Ishikawa (cell line): ENCODE results near the gene ABHD2.

Source experiments
- CEBPB ChIP-seq: IDR thresholded peaks from 2 replicates; pipeline ENCODE4 v1.6.1; 2012
- CREB1 ChIP-seq: IDR thresholded peaks from 2 replicates; pipeline ENCODE4 v1.6.1; 2012; ENCODE audit warnings: low read depth
- EGR1 ChIP-seq: IDR thresholded peaks from 2 replicates; pipeline ENCODE4 v1.6.1; 2012
- EP300 ChIP-seq: IDR thresholded peaks from 2 replicates; pipeline ENCODE4 v1.6.1; 2012; ENCODE audit warnings: borderline replicate concordance
- FOXM1 ChIP-seq: IDR thresholded peaks from 2 replicates; pipeline ENCODE4 v1.6.1; 2012; ENCODE audit warnings: low read depth, borderline replicate concordance
- NFIC ChIP-seq: IDR thresholded peaks from 2 replicates; pipeline ENCODE4 v1.6.1; 2012
- RAD21 ChIP-seq: IDR thresholded peaks from 2 replicates; pipeline ENCODE4 v1.6.1; 2012; ENCODE audit warnings: low read depth
- TAF1 ChIP-seq: IDR thresholded peaks from 2 replicates; pipeline ENCODE4 v1.6.1; 2012; ENCODE audit warnings: low read depth, mild to moderate bottlenecking
- TCF12 ChIP-seq: IDR thresholded peaks from 2 replicates; pipeline ENCODE4 v1.6.1; 2012; ENCODE audit warnings: low read depth
- TEAD4 ChIP-seq: IDR thresholded peaks from 2 replicates; pipeline ENCODE4 v1.6.1; 2012
- YY1 ChIP-seq: IDR thresholded peaks from 2 replicates; pipeline ENCODE4 v1.6.1; 2012; ENCODE audit warnings: low read depth
- ZBTB7A ChIP-seq: IDR thresholded peaks from 2 replicates; pipeline ENCODE4 v1.6.1; 2012; ENCODE audit warnings: low read depth
- TF ChIP-seq, protein P1 (sequence below): IDR thresholded peaks from 2 replicates; pipeline ENCODE4 v1.6.1; 2012
- TF ChIP-seq, protein P2 (sequence below): IDR thresholded peaks from 2 replicates; pipeline ENCODE4 v1.6.1; 2012
- TF ChIP-seq, protein P3 (sequence below): IDR thresholded peaks from 2 replicates; pipeline ENCODE4 v1.6.1; 2012; ENCODE audit warnings: low read depth, mild to moderate bottlenecking

Gene ABHD2, protein sequence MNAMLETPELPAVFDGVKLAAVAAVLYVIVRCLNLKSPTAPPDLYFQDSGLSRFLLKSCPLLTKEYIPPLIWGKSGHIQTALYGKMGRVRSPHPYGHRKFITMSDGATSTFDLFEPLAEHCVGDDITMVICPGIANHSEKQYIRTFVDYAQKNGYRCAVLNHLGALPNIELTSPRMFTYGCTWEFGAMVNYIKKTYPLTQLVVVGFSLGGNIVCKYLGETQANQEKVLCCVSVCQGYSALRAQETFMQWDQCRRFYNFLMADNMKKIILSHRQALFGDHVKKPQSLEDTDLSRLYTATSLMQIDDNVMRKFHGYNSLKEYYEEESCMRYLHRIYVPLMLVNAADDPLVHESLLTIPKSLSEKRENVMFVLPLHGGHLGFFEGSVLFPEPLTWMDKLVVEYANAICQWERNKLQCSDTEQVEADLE

DNA sequence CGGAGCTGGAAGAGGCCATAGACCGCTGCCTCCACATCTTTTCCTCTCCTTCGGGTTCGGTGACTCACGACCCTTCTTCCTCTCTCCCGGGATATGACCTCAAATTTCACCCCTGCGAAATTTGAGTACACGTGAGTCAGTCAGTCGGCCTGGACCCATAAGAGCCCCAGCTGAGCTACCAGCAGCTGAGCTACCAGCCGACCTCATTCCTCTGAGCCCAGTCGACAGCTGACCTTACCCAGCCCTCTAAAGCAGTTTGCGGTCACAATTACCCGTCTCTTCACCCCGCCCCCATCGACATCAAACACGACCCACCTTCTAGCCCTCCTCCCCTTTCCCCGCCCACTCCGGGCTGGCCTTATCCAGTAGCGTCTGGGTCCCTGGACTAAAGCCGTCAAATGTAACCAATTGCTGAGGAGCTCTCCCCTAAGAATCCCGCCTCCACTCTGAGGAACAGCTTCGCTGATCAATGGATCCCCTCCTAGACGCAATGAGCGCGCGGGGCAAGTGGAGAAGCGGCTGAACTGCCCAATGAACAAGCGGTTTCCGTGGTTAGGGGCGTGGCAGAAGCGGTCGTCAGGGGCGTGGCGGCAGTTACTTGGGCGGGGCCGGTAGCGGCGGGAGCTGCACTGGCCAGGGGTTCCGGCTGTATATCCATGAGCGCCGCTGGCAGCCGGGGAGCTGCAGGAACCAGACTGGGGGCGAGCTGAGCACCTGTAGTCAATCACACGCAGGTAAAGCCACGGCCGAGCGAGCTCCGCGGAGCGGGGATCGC is at the start of gene ABHD2:
ABHD2 (plus strand) TSS at position 627 of the 775 bp plus-strand sequence. CDS start 27,872 bp downstream, outside the sequence.
- TF ChIP-seq, protein P1, sequence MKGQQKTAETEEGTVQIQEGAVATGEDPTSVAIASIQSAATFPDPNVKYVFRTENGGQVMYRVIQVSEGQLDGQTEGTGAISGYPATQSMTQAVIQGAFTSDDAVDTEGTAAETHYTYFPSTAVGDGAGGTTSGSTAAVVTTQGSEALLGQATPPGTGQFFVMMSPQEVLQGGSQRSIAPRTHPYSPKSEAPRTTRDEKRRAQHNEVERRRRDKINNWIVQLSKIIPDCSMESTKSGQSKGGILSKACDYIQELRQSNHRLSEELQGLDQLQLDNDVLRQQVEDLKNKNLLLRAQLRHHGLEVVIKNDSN: no peak; the same call in 1 of the 2 replicates
- TF ChIP-seq, protein P2, sequence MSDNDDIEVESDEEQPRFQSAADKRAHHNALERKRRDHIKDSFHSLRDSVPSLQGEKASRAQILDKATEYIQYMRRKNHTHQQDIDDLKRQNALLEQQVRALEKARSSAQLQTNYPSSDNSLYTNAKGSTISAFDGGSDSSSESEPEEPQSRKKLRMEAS: peak; percentile 62
- 0 out of 2 replicates have a peak, but pooled peaks have one; percentile 4 for TF ChIP-seq ZBTB7A
- TF ChIP-seq YY1: 0 out of 2 replicates have a peak, but pooled peaks have one; percentile 25
- peak; percentile 63; the same call in 1 of the 2 replicates for TF ChIP-seq CREB1
- no peak for TF ChIP-seq RAD21
- TF ChIP-seq, protein P3, sequence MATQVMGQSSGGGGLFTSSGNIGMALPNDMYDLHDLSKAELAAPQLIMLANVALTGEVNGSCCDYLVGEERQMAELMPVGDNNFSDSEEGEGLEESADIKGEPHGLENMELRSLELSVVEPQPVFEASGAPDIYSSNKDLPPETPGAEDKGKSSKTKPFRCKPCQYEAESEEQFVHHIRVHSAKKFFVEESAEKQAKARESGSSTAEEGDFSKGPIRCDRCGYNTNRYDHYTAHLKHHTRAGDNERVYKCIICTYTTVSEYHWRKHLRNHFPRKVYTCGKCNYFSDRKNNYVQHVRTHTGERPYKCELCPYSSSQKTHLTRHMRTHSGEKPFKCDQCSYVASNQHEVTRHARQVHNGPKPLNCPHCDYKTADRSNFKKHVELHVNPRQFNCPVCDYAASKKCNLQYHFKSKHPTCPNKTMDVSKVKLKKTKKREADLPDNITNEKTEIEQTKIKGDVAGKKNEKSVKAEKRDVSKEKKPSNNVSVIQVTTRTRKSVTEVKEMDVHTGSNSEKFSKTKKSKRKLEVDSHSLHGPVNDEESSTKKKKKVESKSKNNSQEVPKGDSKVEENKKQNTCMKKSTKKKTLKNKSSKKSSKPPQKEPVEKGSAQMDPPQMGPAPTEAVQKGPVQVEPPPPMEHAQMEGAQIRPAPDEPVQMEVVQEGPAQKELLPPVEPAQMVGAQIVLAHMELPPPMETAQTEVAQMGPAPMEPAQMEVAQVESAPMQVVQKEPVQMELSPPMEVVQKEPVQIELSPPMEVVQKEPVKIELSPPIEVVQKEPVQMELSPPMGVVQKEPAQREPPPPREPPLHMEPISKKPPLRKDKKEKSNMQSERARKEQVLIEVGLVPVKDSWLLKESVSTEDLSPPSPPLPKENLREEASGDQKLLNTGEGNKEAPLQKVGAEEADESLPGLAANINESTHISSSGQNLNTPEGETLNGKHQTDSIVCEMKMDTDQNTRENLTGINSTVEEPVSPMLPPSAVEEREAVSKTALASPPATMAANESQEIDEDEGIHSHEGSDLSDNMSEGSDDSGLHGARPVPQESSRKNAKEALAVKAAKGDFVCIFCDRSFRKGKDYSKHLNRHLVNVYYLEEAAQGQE: no peak
- TF ChIP-seq TCF12: peak; percentile 13; the same call in 1 of the 2 replicates
- TF ChIP-seq EP300: no peak
- TF ChIP-seq TAF1: peak; percentile 56; the same call in 1 of the 2 replicates
- TF ChIP-seq TEAD4: peak; percentile 22; the same call in 1 of the 2 replicates

DNA sequence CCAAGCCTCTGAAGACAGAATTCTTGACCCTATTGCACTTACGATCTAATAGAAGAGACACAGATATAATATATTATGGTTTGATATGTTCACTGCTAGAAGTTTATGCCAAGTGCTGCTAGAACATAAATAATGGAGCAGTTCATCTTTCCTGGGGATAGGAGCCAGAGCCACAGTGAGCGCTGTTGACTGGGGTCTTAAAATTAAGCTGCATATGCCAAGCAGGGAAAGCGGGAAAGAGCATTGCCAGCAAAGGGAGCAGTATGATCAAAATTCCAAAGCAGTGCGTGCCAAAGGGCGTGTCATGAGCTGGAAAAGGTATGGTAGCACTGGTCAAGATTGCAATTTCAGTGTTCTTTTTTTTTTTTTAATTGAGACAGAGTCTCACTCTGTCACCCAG is 49.1 kb upstream of the ABHD2 start:
- no peak for TF ChIP-seq NFIC
- TF ChIP-seq, protein P3: no peak
- no peak for TF ChIP-seq TAF1
- no peak for TF ChIP-seq FOXM1
- no peak for TF ChIP-seq EP300

DNA sequence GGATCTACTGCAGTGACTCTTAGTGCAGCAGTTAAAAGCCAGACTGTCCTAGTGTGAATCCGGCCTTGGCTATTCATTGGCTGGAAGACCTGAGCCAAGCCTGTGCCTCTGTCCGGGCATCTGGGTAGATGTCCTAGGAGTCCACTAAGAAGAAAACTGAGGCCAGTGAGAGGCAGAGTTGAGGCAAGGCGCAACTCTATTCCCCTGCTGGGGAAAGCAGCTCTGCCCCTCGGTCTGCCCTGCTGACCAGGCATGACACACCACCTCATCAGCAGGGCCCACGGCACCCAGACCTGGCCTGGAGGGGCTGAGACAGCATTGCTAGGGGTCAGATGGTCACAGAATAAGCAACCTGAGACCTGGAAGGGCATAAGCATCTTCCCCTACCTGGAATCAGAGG is 46.7 kb upstream of the ABHD2 start:
- TF ChIP-seq TCF12 (no peak), ZBTB7A (no peak), YY1 (no peak), TEAD4 (no peak), CEBPB (no peak), FOXM1 (no peak), NFIC (no peak), EP300 (no peak), CREB1 (no peak), RAD21 (no peak), EGR1 (no peak), TAF1 (no peak)
- TF ChIP-seq, protein P2: no peak
- TF ChIP-seq, protein P1: no peak
- TF ChIP-seq, protein P3: no peak
